H9 (cell line): ENCODE results near the gene DLG1. TPM values are rescaled to one million over a fixed set of nuclear protein-coding genes. Genes with fewer than 3 reads are reported as not detected.

ENCODE experiments used
- DNase-seq: peaks from one replicate; pipeline ENCODE4 v3.0.0-alpha.2; 2017
- H2AFZ ChIP-seq: one replicate; pipeline ENCODE4 v1.6.1; 2013; ENCODE audit warnings: mild to moderate bottlenecking, low read length, control low read depth, moderate library complexity
- H2AK5ac ChIP-seq: 2 replicates; pipeline ENCODE4 v1.6.1; 2013; ENCODE audit warnings: low read length, control low read depth, mixed read lengths; ENCODE audit not compliant: insufficient read length
- H2BK120ac ChIP-seq: one replicate; pipeline ENCODE4 v1.6.1; 2013; ENCODE audit warnings: low read depth, mild to moderate bottlenecking, low read length, control low read depth, inconsistent platforms; ENCODE audit not compliant: poor library complexity, severe bottlenecking
- H2BK12ac ChIP-seq: 2 replicates; pipeline ENCODE4 v1.6.1; 2013; ENCODE audit warnings: low read length, control low read depth, mixed read lengths, low read depth; ENCODE audit not compliant: insufficient read length
- H2BK15ac ChIP-seq: 2 replicates; pipeline ENCODE4 v1.6.1; 2013; ENCODE audit warnings: low read depth, low read length, control low read depth
- H2BK20ac ChIP-seq: one replicate; pipeline ENCODE4 v1.6.1; 2013; ENCODE audit warnings: low read depth, mild to moderate bottlenecking, low read length, control low read depth, inconsistent platforms; ENCODE audit not compliant: poor library complexity, severe bottlenecking
- H2BK5ac ChIP-seq: 2 replicates; pipeline ENCODE4 v1.6.1; 2013; ENCODE audit warnings: low read length, control low read depth, mixed read lengths; ENCODE audit not compliant: insufficient read length
- H3K14ac ChIP-seq: 2 replicates; pipeline ENCODE4 v1.6.1; 2013; ENCODE audit warnings: low read length, control low read depth; ENCODE audit not compliant: insufficient read depth
- H3K18ac ChIP-seq: 2 replicates; pipeline ENCODE4 v1.6.1; 2013; ENCODE audit warnings: low read depth, mild to moderate bottlenecking, mixed read lengths, low read length, control low read depth; ENCODE audit not compliant: insufficient read length
- H3K23ac ChIP-seq: 2 replicates; pipeline ENCODE4 v1.6.1; 2013; ENCODE audit warnings: low read length, control low read depth, mixed read lengths, low read depth; ENCODE audit not compliant: insufficient read length
- H3K23me2 ChIP-seq: 2 replicates; pipeline ENCODE4 v1.6.1; 2013; ENCODE audit warnings: low read depth, mild to moderate bottlenecking, mixed read lengths, low read length, control low read depth; ENCODE audit not compliant: insufficient read length, poor library complexity, severe bottlenecking
- H3K27ac ChIP-seq: 2 replicates; pipeline ENCODE4 v1.5.1; 2013; ENCODE audit warnings: low read length, control low read depth, mixed read lengths, low read depth; ENCODE audit not compliant: insufficient read length
- H3K27me3 ChIP-seq: 2 replicates; pipeline ENCODE4 v1.6.1; 2013; ENCODE audit warnings: low read length, control low read depth, inconsistent platforms; ENCODE audit not compliant: insufficient read depth
- H3K4ac ChIP-seq: 2 replicates; pipeline ENCODE4 v1.6.1; 2013; ENCODE audit warnings: low read depth, mild to moderate bottlenecking, control low read depth, inconsistent platforms, low read length, moderate library complexity
- H3K4me1 ChIP-seq: 2 replicates; pipeline ENCODE4 v1.6.1; 2013; ENCODE audit warnings: low read length, control low read depth, inconsistent platforms; ENCODE audit not compliant: insufficient read depth
- H3K4me2 ChIP-seq: 2 replicates; pipeline ENCODE4 v1.6.1; 2013; ENCODE audit warnings: low read length, control low read depth, mixed read lengths; ENCODE audit not compliant: insufficient read length, insufficient read depth
- H3K56ac ChIP-seq: 2 replicates; pipeline ENCODE4 v1.6.1; 2013; ENCODE audit warnings: low read depth, mild to moderate bottlenecking, mixed read lengths, low read length, control low read depth; ENCODE audit not compliant: insufficient read length
- H3K79me1 ChIP-seq: 2 replicates; pipeline ENCODE4 v1.6.1; 2013; ENCODE audit warnings: low read depth, mild to moderate bottlenecking, moderate library complexity, low read length, control low read depth, inconsistent platforms; ENCODE audit not compliant: insufficient read depth, poor library complexity, severe bottlenecking
- H3K79me2 ChIP-seq: 2 replicates; pipeline ENCODE4 v1.6.1; 2013; ENCODE audit warnings: low read length, control low read depth, inconsistent platforms; ENCODE audit not compliant: insufficient read depth
- H3K9ac ChIP-seq: 2 replicates; pipeline ENCODE4 v1.6.1; 2013; ENCODE audit warnings: low read length, control low read depth, mixed read lengths; ENCODE audit not compliant: insufficient read length; ENCODE audit errors: extremely low read depth
- H3K9me3 ChIP-seq: one replicate; pipeline ENCODE4 v1.6.1; 2013; ENCODE audit warnings: low read depth, low read length, inconsistent platforms; ENCODE audit not compliant: control insufficient read depth
- H3T11ph ChIP-seq: one replicate; pipeline ENCODE4 v1.6.1; 2013; ENCODE audit warnings: mild to moderate bottlenecking, low read length, control low read depth, inconsistent platforms
- H4K20me1 ChIP-seq: one replicate; pipeline ENCODE4 v1.6.1; 2013; ENCODE audit not compliant: control insufficient read depth, insufficient read length, insufficient read depth
- H4K5ac ChIP-seq: 2 replicates; pipeline ENCODE4 v1.6.1; 2013; ENCODE audit warnings: low read depth, mild to moderate bottlenecking, mixed read lengths, low read length, control low read depth; ENCODE audit not compliant: insufficient read length
- H4K8ac ChIP-seq: replicated peaks from 2 replicates; pipeline ENCODE4 v1.6.1; 2013; ENCODE audit warnings: low read length, control low read depth, mixed read lengths, low read depth; ENCODE audit not compliant: insufficient read length
- H4K91ac ChIP-seq: 2 replicates; pipeline ENCODE4 v1.6.1; 2013; ENCODE audit warnings: low read depth, mild to moderate bottlenecking, moderate library complexity, mixed read lengths, low read length, control low read depth; ENCODE audit not compliant: insufficient read length
- H3K27ac Mint-ChIP-seq, 3 experiments: 2 replicates in 2 of 3; 3 replicates in 1 of 3; pipeline ENCODE4 v1.8.0; 2020 to 2021; ENCODE audit warnings: mixed read lengths in 3 of 3, mild to moderate bottlenecking in 1 of 3, moderate library complexity in 1 of 3
- H3K27me3 Mint-ChIP-seq: 2 replicates; pipeline ENCODE4 v1.8.0; 2021; ENCODE audit warnings: low read depth, mild to moderate bottlenecking, moderate library complexity, mixed read lengths
- H3K36me3 Mint-ChIP-seq, 3 experiments: 2 replicates in 2 of 3; 3 replicates in 1 of 3; pipeline ENCODE4 v1.8.0; 2020 to 2021; ENCODE audit warnings: low read depth in 3 of 3, mixed read lengths in 3 of 3; ENCODE audit not compliant: insufficient read depth in 1 of 3
- H3K4me1 Mint-ChIP-seq, 2 experiments: 2 replicates each; pipeline ENCODE4 v1.8.0; 2020; ENCODE audit warnings: mixed read lengths in 2 of 2
- H3K4me3 Mint-ChIP-seq, 2 experiments: 2 replicates in 1 of 2; 3 replicates in 1 of 2; pipeline ENCODE4 v1.8.0; 2020 to 2021; ENCODE audit warnings: mild to moderate bottlenecking in 2 of 2, mixed read lengths in 2 of 2, moderate library complexity in 1 of 2
- H3K9me3 Mint-ChIP-seq, 2 experiments: 2 replicates in 1 of 2; 3 replicates in 1 of 2; pipeline ENCODE4 v1.8.0; 2020; ENCODE audit warnings: mild to moderate bottlenecking in 2 of 2, mixed read lengths in 2 of 2, moderate library complexity in 1 of 2
- WGBS: extraction: QIAGEN DNeasy Blood & Tissue Kit; methylation state at CpG from one replicate; pipeline ENCODE4 v1.1.7; 2013; ENCODE audit warnings: missing lambda C conversion rate, low lambda C conversion rate, mixed read lengths; ENCODE audit not compliant: insufficient read length; ENCODE audit errors: extremely low coverage; 5-methylcytosine and 5-hydroxymethylcytosine counted together
- total RNA-seq: library from RNA; stranded (reverse); gene quantifications from 2 replicates; pipeline ENCODE4 v1.2.1, GENCODE V29; 2021
- TF ChIP-seq, protein P1 (sequence below): fragments of 200-600 bp; sonication (generic); conservative IDR thresholded peaks from 3 replicates; pipeline ENCODE4 v1.8.0; 2021; ENCODE audit warnings: antibody characterized with exemption, mild to moderate bottlenecking

DLG1 gene
- total RNA-seq, 1 experiment from 2014 or later: 84.1 TPM

DNA sequence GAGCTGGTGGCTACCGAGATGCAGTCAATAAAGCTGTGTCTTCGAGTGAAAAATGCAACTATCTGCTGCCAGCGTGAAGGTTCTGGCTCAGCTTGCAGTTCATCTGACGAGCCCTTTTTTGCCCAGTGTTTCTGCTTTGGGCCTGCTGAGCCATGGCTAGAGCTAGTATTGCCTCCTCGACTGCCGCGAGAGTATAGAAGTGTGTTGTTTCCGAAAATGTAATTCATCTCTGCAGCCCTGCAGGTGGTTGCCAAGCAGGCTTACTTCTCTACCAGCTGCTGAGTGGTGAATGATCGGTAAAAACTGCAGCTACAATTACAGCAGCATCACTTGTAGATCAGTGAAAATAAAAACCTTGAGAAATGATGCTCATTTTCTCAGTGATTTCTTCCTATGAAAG is 114.8 kb downstream of the DLG1 start:
- no peak overlapping the region for H3K4ac ChIP-seq
- no peak overlapping the region for H3K14ac ChIP-seq
- DNase-seq: peak; percentile 31
- H3K9me3 ChIP-seq: no peaks in the 10 kb centered on the region
- H3K4me2 ChIP-seq: no peak overlapping the region
- no CpG with 5 or more reads among the region's 9 CpGs for WGBS
- no peaks in the 10 kb centered on the region for H3K9me3 Mint-ChIP-seq
- H2BK15ac ChIP-seq: no peak overlapping the region
- no peaks in the 10 kb centered on the region for H3K27me3 Mint-ChIP-seq
- H2BK5ac ChIP-seq: no peak overlapping the region
- no peak overlapping the region for H3K4me3 Mint-ChIP-seq
- no peak overlapping the region for H3K18ac ChIP-seq
- no peak overlapping the region for H4K5ac ChIP-seq
- peaks cover 6% of the 10 kb centered on the region for H3K79me1 ChIP-seq
- H3K36me3 Mint-ChIP-seq: no peaks in the 10 kb centered on the region
- TF ChIP-seq, protein P1, sequence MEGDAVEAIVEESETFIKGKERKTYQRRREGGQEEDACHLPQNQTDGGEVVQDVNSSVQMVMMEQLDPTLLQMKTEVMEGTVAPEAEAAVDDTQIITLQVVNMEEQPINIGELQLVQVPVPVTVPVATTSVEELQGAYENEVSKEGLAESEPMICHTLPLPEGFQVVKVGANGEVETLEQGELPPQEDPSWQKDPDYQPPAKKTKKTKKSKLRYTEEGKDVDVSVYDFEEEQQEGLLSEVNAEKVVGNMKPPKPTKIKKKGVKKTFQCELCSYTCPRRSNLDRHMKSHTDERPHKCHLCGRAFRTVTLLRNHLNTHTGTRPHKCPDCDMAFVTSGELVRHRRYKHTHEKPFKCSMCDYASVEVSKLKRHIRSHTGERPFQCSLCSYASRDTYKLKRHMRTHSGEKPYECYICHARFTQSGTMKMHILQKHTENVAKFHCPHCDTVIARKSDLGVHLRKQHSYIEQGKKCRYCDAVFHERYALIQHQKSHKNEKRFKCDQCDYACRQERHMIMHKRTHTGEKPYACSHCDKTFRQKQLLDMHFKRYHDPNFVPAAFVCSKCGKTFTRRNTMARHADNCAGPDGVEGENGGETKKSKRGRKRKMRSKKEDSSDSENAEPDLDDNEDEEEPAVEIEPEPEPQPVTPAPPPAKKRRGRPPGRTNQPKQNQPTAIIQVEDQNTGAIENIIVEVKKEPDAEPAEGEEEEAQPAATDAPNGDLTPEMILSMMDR: no peak
- no peak overlapping the region for H3K9ac ChIP-seq
- no peak overlapping the region for H2AFZ ChIP-seq
- H3T11ph ChIP-seq: no peak overlapping the region
- no peak overlapping the region for H3K56ac ChIP-seq
- H4K8ac ChIP-seq: no peak overlapping the region
- no peak overlapping the region for H2AK5ac ChIP-seq
- no peaks in the 10 kb centered on the region for H3K27me3 ChIP-seq
- no peaks in the 10 kb centered on the region for H3K4me1 ChIP-seq
- H3K27ac ChIP-seq: no peak overlapping the region
- no peaks in the 10 kb centered on the region for H3K23me2 ChIP-seq
- no peak overlapping the region for H2BK12ac ChIP-seq
- H3K4me1 Mint-ChIP-seq: peaks cover 22 to 23% of the 10 kb centered on the region in 2 experiments
- H2BK120ac ChIP-seq: no peak overlapping the region
- peak overlapping the region; percentile 1 to 81 (median 22); a peak in 3 of 7 replicates for H3K27ac Mint-ChIP-seq
- no peak overlapping the region for H3K23ac ChIP-seq
- no peaks in the 10 kb centered on the region for H4K20me1 ChIP-seq
- H2BK20ac ChIP-seq: no peak overlapping the region
- H3K79me2 ChIP-seq: 0 out of 2 replicates have a peak, but pooled peaks cover 3% of the 10 kb centered on the region
- no peak overlapping the region for H4K91ac ChIP-seq
